HG03457 (cell line): ENCODE measurements around the gene CAPN9.
"Not testable (repeated sequence)": the region's sequence is repeated elsewhere in the genome, so short reads cannot be mapped to it uniquely, and the experiment has no call there.

Experiments used
- ATAC-seq: cut with Tn5 transposase; IDR thresholded peaks from one replicate; pipeline ENCODE4 v1.9.1; 2021; ENCODE audit warnings: moderate number of reproducible peaks; ENCODE audit not compliant: unreplicated experiment

CAPN9 gene

GRCh38 chr1:230747890-230748800 is 957 bp downstream of the CAPN9 start:
- no peak for ATAC-seq

GRCh38 chr1:230749150-230749549 is 2.0 kb downstream of the CAPN9 start:
- ATAC-seq, result no peak

- ATAC-seq, result no peak
Observed at GRCh38 chr1:230749635-230750034, 2.4 kb downstream of the CAPN9 start.

GRCh38 chr1:230750576-230750975 is 3.4 kb downstream of the CAPN9 start:
- no peak for ATAC-seq

- no peak for ATAC-seq
Observed at GRCh38 chr1:230750986-230751625, 3.9 kb downstream of the CAPN9 start.

- ATAC-seq, result no peak
Observed at GRCh38 chr1:230752407-230752806, 5.2 kb downstream of the CAPN9 start.

GRCh38 chr1:230753191-230753585 is 6.0 kb downstream of the CAPN9 start:
- no peak for ATAC-seq

GRCh38 chr1:230753586-230754251 is 6.5 kb downstream of the CAPN9 start:
- peak; percentile 47 for ATAC-seq

- ATAC-seq, result no peak
Observed at GRCh38 chr1:230754796-230755195, 7.6 kb downstream of the CAPN9 start.

- no peak for ATAC-seq
Observed at GRCh38 chr1:230757856-230758708, 10.9 kb downstream of the CAPN9 start.

- ATAC-seq, result no peak
Observed at GRCh38 chr1:230758709-230759368, 11.7 kb downstream of the CAPN9 start.

- no peak for ATAC-seq
Observed at GRCh38 chr1:230759369-230760065, 12.3 kb downstream of the CAPN9 start.

GRCh38 chr1:230760360-230760827 is 13.2 kb downstream of the CAPN9 start:
- ATAC-seq, result no peak

- ATAC-seq, result no peak
Observed at GRCh38 chr1:230761443-230762167, 14.4 kb downstream of the CAPN9 start.

GRCh38 chr1:230763927-230764591 is 16.9 kb downstream of the CAPN9 start:
- no peak for ATAC-seq

- no peak for ATAC-seq
Observed at GRCh38 chr1:230766318-230766717, 19.1 kb downstream of the CAPN9 start.

GRCh38 chr1:230767859-230768612 is 20.8 kb downstream of the CAPN9 start:
- not testable (repeated sequence) for ATAC-seq
